Kidney epithelial cell (primary cell): ENCODE data around the gene ADK. TPM values are rescaled to one million over a fixed set of nuclear protein-coding genes. Genes with fewer than 3 reads are reported as not detected.

Experiments
- DNase-seq: peaks from one replicate; pipeline ENCODE4 v3.0.0-alpha.2; 2010; ENCODE audit warnings: low read depth
- H3K27me3 ChIP-seq: 2 replicates; pipeline ENCODE4 v1.6.0; 2011; ENCODE audit warnings: low read length; ENCODE audit not compliant: control insufficient read depth, insufficient read depth
- H3K36me3 ChIP-seq: 2 replicates; pipeline ENCODE4 v1.5.1; 2011; ENCODE audit warnings: low read length; ENCODE audit not compliant: control insufficient read depth, insufficient read depth
- H3K4me3 ChIP-seq: 2 replicates; pipeline ENCODE4 v1.5.1; 2011; ENCODE audit warnings: low read depth, mild to moderate bottlenecking, control low read depth, low read length
- total RNA-seq: library from RNA; depleted of rRNA; stranded (reverse); fragments of >200 nt; gene quantifications from 2 replicates; pipeline ENCODE4 v1.2.3, GENCODE V29; 2015
- TF ChIP-seq, protein P1 (sequence below): IDR thresholded peaks from 2 replicates; pipeline ENCODE4 v1.5.1; 2011; ENCODE audit warnings: mild to moderate bottlenecking, moderate library complexity, low read length, control low read depth, inconsistent platforms; ENCODE audit not compliant: insufficient read depth, poor library complexity, severe bottlenecking

Gene ADK
- total RNA-seq, 1 donor from 2014 or later: 43.6 TPM

DNA sequence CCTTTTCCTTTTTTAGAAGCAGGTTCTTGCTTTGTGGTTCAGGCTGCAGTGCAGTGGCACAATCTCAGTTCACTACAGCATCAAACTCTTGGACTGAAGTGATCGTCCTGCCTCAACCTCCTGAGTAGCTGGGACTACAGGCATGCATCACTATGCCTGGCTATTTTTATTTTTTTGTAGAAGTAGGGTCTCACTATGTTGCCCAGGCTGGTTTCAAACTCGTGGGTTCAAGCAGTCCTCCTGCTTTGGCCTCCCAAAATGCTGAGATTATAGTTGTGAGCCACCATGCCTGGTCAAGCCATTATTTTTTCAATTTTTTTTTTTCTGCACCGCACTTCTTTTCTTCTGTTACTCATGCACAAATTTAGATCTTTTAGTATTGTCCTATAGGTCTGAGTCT is 154.7 kb downstream of the ADK start:
- Histone ChIP-seq H3K27me3 (no peaks in the 10 kb centered on the region), H3K36me3 (no peaks in the 10 kb centered on the region), H3K4me3 (no peak overlapping the region)
- TF ChIP-seq, protein P1, sequence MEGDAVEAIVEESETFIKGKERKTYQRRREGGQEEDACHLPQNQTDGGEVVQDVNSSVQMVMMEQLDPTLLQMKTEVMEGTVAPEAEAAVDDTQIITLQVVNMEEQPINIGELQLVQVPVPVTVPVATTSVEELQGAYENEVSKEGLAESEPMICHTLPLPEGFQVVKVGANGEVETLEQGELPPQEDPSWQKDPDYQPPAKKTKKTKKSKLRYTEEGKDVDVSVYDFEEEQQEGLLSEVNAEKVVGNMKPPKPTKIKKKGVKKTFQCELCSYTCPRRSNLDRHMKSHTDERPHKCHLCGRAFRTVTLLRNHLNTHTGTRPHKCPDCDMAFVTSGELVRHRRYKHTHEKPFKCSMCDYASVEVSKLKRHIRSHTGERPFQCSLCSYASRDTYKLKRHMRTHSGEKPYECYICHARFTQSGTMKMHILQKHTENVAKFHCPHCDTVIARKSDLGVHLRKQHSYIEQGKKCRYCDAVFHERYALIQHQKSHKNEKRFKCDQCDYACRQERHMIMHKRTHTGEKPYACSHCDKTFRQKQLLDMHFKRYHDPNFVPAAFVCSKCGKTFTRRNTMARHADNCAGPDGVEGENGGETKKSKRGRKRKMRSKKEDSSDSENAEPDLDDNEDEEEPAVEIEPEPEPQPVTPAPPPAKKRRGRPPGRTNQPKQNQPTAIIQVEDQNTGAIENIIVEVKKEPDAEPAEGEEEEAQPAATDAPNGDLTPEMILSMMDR: no peak
- DNase-seq: no peak

DNA sequence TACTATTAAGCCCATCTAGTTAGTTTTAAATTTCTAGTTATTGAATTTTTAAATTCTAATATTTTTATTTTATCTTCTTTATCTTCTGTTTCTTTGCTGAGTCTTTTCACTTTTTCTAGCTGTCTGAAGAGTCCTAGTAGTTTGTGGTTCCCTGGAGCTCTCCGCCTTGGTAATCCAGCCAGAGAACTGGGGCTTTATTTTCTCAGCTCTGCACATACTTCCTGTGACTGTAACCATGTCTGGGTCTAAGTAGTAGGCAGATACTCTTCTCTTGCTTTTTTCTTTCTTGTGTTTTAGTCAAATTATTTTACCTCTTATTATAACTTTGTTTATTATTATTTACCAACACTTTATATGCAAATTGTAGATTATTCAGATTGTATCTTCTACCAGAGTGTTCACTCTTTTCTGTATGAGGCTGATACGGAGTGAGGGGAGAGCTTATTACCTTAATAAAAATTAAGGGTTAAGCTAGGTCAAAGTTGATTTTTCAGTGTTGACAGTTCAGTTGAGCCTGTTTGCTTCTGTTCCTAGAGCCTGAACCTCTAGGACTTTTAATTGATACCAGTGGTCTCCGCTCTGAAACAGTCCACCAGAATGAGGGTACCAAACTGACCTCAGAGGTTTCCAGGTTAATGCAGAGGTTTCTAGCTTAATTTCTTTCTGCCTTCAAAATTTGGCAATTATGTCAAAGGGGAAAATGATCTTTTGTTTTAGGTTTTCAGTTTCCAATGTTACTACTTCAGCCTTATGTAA is 155.4 kb downstream of the ADK start:
- TF ChIP-seq, protein P1: no peak
- Histone ChIP-seq H3K4me3 (no peak overlapping the region), H3K27me3 (no peaks in the 10 kb centered on the region), H3K36me3 (no peaks in the 10 kb centered on the region)
- no peak for DNase-seq

DNA sequence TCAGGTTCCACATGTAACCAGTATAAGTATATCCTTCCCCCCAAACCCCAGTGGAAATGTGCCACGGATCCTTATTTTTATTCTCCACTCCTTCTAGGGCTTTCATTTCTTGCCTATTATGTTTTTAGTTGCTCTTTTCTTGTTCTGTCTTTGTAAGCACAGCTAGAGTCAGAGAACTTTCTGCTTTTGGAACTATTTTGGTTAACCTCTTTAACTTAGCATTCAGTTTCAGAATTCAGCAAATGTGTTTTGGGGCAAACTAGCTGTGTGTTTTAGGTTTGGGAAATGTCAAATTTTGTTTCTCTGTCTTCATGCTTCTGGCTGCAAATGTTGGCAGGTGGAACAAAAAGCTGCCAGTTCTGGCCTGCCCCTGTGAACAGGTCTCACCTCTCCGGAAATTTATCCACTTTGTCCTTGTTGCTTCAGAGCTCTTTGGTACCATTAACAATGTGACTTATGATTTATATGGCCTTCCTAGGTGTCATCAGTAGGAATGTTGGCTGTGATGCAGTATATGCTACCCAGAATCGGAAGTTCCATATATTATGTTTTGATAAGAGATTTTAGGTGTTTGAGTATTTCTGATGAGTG is 156.1 kb downstream of the ADK start:
- Histone ChIP-seq H3K36me3 (no peaks in the 10 kb centered on the region), H3K4me3 (no peak overlapping the region), H3K27me3 (no peaks in the 10 kb centered on the region)
- DNase-seq: no peak
- TF ChIP-seq, protein P1: no peak

DNA sequence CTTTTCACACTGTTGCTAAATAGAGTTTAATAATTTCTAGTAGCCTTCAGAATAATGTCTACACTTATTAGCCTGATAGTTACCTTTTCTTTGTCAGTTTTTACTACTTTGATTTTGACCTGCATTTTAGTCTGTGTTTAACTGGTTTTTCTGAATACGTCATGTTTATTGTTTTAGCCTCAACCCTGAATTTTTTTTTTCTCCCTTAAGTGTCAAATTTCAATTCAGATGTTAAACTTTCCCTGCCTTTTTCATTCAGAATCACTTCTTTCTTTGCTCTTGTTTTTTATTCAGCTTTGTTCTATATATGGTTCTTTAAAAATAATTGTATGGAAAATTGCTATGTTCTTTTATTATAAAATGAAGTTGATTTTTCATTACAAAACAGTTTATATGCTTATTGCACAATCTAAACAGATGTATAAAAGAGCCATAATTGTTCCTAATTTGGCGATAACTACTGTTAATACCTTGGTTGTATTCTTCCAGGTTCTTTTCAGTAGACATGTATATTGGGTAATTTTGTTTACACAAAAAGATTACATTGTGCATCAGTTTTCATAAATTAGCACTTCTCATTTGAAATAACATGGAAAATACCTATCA is 159.7 kb downstream of the ADK start:
- no peaks in the 10 kb centered on the region for H3K27me3 ChIP-seq
- DNase-seq: no peak
- H3K36me3 ChIP-seq: no peaks in the 10 kb centered on the region
- TF ChIP-seq, protein P1: no peak
- H3K4me3 ChIP-seq: no peak overlapping the region

DNA sequence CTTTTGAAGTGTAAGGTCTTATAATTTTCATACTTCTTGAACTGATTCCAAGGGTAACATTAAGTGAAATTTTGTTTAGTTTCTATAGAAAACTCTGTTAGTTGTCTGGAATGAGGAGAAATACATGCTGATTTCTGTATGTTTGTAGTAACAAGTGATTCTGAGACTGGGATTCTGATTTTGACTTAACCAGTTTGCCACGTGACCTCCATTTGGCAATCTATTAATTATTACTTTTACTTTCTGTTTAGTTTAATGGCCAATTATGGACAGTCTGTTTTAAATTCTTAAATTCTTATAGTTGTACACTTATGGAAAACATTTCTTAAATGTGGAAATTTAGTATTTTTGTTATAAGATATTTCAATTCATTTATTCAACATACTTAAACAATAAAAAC is 163.1 kb downstream of the ADK start:
- Histone ChIP-seq H3K36me3 (no peaks in the 10 kb centered on the region), H3K4me3 (no peak overlapping the region), H3K27me3 (no peaks in the 10 kb centered on the region)
- TF ChIP-seq, protein P1: no peak
- DNase-seq: no peak
